GM12892 (cell line): ENCODE measurements around the gene TET2.

Experiments used
- POLR2A ChIP-seq: IDR thresholded peaks from 2 replicates; pipeline ENCODE4 v1.6.1; 2011; ENCODE audit warnings: low read depth, low read length, control low read depth
- POLR2AphosphoS5 ChIP-seq: IDR thresholded peaks from 2 replicates; pipeline ENCODE4 v1.6.1; 2011; ENCODE audit warnings: low read depth, low read length, control low read depth
- TAF1 ChIP-seq: IDR thresholded peaks from 2 replicates; pipeline ENCODE4 v1.6.1; 2011; ENCODE audit warnings: low read depth, mild to moderate bottlenecking, control low read depth, low read length, borderline replicate concordance

DNA sequence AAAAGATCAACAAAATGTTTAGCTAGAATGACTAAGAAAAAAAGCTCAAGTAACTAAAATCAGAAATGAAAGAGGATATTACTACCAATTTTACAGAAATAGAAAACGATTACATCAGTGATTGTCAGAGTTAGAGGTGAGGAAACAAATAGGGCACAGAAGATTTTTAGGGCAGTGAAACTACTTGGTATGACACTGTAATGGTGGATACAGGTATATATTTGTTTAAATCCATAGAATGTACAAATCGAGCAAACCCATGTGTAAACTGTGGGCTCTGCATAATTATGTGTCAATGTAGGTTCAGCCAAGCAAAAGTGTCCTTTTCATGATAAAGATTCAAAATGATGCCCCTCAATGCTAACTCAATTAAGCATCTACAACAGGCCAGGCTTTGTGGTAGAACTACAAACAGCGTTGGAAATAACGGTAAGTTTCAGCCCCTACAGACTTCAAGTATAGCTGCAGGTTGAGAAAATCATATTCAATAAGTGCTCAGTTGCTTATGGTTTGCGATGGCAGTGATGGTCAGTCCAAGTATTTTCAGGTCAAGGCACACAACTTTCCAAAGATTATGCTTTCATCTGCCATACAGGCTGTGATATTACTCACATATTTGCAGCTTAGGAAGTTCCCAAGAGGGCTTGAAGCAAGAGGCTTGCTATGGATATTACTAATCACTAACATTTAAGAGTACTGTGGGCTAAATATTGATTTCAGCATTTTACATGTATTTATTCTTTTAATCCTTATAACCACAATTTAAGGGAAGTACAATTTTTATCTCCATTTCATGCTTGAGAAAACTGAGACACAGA lies 158.6 kb downstream of the TET2 start:
- no peak for TF ChIP-seq POLR2A
- no peak for TF ChIP-seq POLR2AphosphoS5
- TF ChIP-seq TAF1, result no peak
